Measurements from ENCODE around the gene FBXO11. TPM values are rescaled to one million over a fixed set of nuclear protein-coding genes. Genes with fewer than 3 reads are reported as not detected.

The FBXO11 gene
- total RNA-seq, 4 donors from 2014 or later = 43.0 to 77.2 (median 51.3) TPM

DNA sequence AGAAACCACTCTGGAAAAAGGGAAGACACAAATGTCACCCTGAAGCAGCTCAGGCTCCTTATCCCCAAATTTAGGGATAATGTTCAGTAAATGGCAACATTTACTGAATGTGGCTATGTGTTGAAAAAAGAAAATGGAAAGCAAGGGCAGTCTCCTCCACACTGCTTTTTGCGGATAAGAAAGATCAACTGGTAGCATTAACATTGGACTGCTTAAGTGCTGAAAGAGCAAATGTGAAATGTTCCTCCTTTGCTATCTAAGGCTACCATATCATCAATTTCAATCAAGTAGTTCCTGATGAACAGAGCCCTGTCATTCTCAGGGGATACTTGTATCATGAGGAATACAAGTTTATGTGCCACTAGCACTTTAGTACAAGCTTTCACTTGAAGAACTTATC lies 12.5 kb downstream of the FBXO11 start:
- Histone ChIP-seq H3K36me3 (no peaks in the 10 kb centered on the region), H3K4me3 (no peak overlapping the region), H3K4me1 (peaks cover 0 to 44% (median 12%) of the 10 kb centered on the region in 4 donors)

DNA sequence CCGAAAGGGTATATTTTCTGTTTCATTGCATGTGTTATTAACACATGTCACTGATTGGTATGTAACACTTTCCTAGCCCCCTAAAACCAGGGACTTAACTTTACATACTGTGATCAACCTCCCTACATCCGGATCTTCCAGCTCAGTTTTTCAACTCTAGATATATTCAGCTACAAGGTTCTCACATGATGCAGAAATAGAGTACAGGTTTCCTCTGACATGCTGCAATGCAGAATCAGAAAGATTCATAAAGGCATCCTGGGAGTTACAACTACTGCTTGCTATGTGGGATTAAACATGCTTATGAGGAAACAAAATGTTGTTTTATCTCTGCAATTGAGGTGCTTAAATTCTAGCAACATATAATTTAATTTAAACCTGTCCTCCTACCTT lies 14.0 kb downstream of the FBXO11 start:
- Histone ChIP-seq H3K27ac (no peak overlapping the region), H3K9me3 (no peaks in the 10 kb centered on the region), H3K4me3 (no peak overlapping the region), H3K36me3 (peaks cover 0 to 5% (median 0%) of the 10 kb centered on the region in 3 donors), H3K4me1 (peaks cover 0 to 44% (median 10%) of the 10 kb centered on the region in 4 donors), H3K27me3 (no peaks in the 10 kb centered on the region)
- DNase-seq = no peak
- TF ChIP-seq, protein P1, sequence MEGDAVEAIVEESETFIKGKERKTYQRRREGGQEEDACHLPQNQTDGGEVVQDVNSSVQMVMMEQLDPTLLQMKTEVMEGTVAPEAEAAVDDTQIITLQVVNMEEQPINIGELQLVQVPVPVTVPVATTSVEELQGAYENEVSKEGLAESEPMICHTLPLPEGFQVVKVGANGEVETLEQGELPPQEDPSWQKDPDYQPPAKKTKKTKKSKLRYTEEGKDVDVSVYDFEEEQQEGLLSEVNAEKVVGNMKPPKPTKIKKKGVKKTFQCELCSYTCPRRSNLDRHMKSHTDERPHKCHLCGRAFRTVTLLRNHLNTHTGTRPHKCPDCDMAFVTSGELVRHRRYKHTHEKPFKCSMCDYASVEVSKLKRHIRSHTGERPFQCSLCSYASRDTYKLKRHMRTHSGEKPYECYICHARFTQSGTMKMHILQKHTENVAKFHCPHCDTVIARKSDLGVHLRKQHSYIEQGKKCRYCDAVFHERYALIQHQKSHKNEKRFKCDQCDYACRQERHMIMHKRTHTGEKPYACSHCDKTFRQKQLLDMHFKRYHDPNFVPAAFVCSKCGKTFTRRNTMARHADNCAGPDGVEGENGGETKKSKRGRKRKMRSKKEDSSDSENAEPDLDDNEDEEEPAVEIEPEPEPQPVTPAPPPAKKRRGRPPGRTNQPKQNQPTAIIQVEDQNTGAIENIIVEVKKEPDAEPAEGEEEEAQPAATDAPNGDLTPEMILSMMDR (IDR thresholded peaks at IDR 0.05) = no peak
- TF ChIP-seq POLR2A (IDR thresholded peaks at IDR 0.05) = no peak

More for the DNA sequence above, 12.5 kb downstream of the FBXO11 start:
- TF ChIP-seq, protein P1 (IDR thresholded peaks at IDR 0.05) = no peak
- TF ChIP-seq POLR2A (IDR thresholded peaks at IDR 0.05) = no peak
- no peaks in the 10 kb centered on the region for H3K9me3 ChIP-seq
- H3K27me3 ChIP-seq = no peaks in the 10 kb centered on the region
- DNase-seq = no peak
- H3K27ac ChIP-seq = no peak overlapping the region

DNA sequence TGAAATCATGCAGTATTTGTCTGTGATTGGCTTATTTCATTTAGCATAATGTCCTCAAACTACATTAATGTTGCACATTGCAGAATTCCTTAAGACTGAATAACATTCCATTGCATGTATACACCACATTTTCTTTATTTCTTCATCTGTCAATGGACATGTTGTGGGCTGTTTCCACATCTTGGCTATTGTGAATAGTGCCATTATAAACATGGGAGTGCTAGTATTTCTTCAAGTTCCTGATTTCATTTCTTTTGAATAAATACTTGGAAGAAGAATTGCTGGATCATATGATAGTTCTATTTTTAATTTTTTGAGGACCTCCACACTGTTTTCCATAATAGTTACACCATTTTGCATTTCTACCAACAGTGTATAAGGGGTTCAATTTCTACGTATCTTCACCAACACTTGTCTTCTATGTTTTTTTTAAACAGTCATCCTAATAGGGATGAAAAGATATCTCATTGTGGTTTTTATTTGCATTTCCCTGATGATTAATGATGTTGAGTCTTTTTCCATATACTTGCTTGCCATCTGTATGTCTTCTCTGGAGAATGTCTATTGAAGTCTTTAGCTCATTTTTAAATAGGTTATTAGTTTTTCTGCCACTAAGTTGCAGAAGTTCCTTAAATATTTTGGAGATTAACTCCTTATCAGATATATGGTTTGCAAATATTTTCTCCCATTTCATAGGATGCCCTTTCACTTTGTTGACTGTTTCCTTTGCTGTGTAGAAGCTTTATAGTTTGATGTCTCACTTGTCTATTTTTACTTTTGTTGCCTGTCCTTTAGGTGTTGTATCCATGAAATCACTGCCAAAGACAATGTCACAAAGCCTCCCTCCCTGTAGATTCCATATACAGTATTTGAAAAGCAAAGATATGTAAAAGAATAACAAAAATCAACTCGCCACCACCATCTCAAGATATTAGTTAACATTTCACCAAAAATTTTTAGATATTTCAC lies 14.6 kb downstream of the FBXO11 start:
- H3K27ac ChIP-seq = no peak overlapping the region
- peaks cover 0 to 43% (median 10%) of the 10 kb centered on the region in 4 donors for H3K4me1 ChIP-seq
- DNase-seq = no peak
- H3K4me3 ChIP-seq = no peak overlapping the region
- no peak for TF ChIP-seq POLR2A (IDR thresholded peaks at IDR 0.05)
- TF ChIP-seq, protein P1 (IDR thresholded peaks at IDR 0.05) = no peak
- no peaks in the 10 kb centered on the region for H3K9me3 ChIP-seq
- H3K27me3 ChIP-seq = no peaks in the 10 kb centered on the region
- H3K36me3 ChIP-seq = peaks cover 0 to 5% (median 0%) of the 10 kb centered on the region in 3 donors

DNA sequence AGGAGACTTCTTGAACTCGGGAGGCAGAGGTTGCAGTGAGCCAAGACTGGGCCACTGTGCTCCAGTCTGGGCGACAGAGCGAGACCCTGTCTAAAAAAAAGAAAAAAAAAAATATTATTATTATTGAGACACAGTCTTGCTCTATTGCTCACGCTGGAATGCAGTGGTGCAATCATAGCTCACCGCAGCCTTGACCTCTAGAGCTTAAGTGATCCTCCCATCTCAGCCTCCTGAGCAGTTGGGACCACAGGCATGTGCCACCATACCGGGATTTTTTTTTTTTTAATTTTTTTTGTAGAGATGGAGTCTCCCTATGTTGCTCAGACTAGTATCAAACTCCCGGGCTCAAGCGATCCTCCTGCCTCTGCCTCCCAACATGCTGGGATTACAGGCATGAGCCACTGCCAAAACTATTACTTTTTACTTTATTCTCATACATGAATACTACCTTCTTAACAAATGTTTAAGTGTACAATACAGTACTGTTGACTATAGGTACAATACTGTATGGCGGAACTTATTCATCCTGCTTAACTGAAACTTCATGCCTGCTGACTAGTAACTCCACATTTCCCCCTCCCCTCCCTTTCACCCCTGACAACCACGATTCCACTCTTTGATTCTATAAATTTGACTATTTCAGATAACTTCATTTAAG lies 15.5 kb downstream of the FBXO11 start:
- Histone ChIP-seq H3K9me3 (no peaks in the 10 kb centered on the region), H3K36me3 (peaks cover 0 to 5% (median 0%) of the 10 kb centered on the region in 3 donors), H3K27ac (no peak overlapping the region), H3K4me1 (peaks cover 0 to 36% (median 6%) of the 10 kb centered on the region in 4 donors), H3K27me3 (no peaks in the 10 kb centered on the region), H3K4me3 (no peak overlapping the region)
- DNase-seq = no peak
- TF ChIP-seq, protein P1 (IDR thresholded peaks at IDR 0.05) = no peak
- TF ChIP-seq POLR2A (IDR thresholded peaks at IDR 0.05) = no peak

DNA sequence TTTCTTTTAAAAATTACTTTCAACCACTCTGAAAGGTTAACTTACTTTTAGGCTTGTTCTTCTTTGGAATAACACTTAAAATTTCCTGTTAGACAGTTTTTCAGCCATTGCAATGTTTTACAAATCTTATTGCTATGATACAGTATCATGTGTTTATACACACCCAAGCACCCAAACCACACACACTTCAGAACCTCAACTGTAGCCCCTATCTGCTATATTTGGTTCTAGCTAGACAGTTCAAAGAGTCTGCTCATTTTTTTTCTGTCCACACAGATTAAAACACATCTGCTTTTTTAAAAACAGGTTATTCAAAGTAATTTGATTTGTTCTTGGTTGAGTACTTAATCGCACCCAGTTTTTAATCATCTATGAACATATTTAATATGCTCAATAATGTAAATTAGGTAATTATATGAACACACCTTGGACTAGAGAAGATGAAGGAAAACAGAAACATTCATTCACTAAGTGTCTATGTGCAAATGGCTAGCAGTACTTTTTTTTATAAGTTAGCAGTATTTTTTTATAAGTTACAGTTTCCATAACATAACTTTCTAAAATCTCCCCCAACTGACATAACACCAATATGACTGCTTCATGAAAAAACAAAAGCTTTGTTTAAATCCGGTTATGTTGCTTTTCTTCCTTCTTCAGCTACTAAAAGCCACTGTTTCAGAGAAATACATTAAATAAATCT lies 17.6 kb downstream of the FBXO11 start:
- DNase-seq = no peak
- Histone ChIP-seq H3K4me1 (peaks cover 0 to 25% (median 6%) of the 10 kb centered on the region in 4 donors), H3K9me3 (no peaks in the 10 kb centered on the region), H3K4me3 (no peak overlapping the region), H3K27me3 (no peaks in the 10 kb centered on the region), H3K27ac (no peak overlapping the region), H3K36me3 (peaks cover 0 to 5% (median 0%) of the 10 kb centered on the region in 3 donors)
- TF ChIP-seq, protein P1 (IDR thresholded peaks at IDR 0.05) = no peak
- no peak for TF ChIP-seq POLR2A (IDR thresholded peaks at IDR 0.05)

Data from Peyer's patch (tissue), 4 donors.